Endothelial cell of umbilical vein (primary cell): ENCODE data around the gene HSD17B2. TPM values are rescaled to one million over a fixed set of nuclear protein-coding genes. Genes with fewer than 3 reads are reported as not detected.

Experiments used
- BruUV-seq: library from RNA; stranded (reverse); fragments of 400-500 nt; replicated peaks from 2 replicates; lab custom pipeline; 2021; lab: Mats Ljungman, UMichigan
- CTCF ChIA-PET: fragments of 300-600, 350-600 bp; sonication (Branson Sonifier 250); formaldehyde crosslinking; loops from one replicate; lab custom pipeline; 2021; ENCODE audit warnings: antibody characterized with exemption, inconsistent platforms; lab: Charles Lee
- POLR2A ChIA-PET: fragments of 300-600, 350-600 bp; sonication (Branson Sonifier 250); formaldehyde crosslinking; loops from one replicate; lab custom pipeline; 2021; ENCODE audit warnings: antibody characterized with exemption, inconsistent platforms; lab: Charles Lee
- DNase-seq: peaks from one replicate; pipeline ENCODE4 v3.0.0-alpha.2; 2011; ENCODE audit warnings: low read depth, low spot score
- FAIRE-seq: peaks from 2 replicates; lab custom pipeline; 2011; peaks lifted over from hg19 to GRCh38; lab: Jason Lieb, UNC
- H2AFZ ChIP-seq: 2 replicates; pipeline ENCODE4 v1.6.0; 2012; ENCODE audit warnings: low read depth, low read length, control low read depth, inconsistent platforms
- H3K27ac ChIP-seq: 2 replicates; pipeline ENCODE4 v1.5.1; 2011; ENCODE audit warnings: low read depth, mild to moderate bottlenecking, control low read depth, low read length, moderate library complexity; ENCODE audit not compliant: insufficient read depth
- H3K27me3 ChIP-seq, 2 experiments: 2 replicates each; pipeline versions ENCODE4 v1.6.0 to v1.6.1; 2011; ENCODE audit warnings: low read length in 2 of 2, mixed read lengths in 1 of 2; ENCODE audit not compliant: control insufficient read depth in 2 of 2, insufficient read depth in 2 of 2
- H3K36me3 ChIP-seq, 2 experiments: 2 replicates in 1 of 2; 3 replicates in 1 of 2; pipeline ENCODE4 v1.5.1; 2011; ENCODE audit warnings: low read length in 2 of 2, mild to moderate bottlenecking in 1 of 2, moderate library complexity in 1 of 2; ENCODE audit not compliant: control insufficient read depth in 2 of 2, insufficient read depth in 2 of 2; ENCODE audit errors: extremely low read depth in 1 of 2
- H3K4me1 ChIP-seq: 3 replicates; pipeline ENCODE4 v1.5.1; 2011; ENCODE audit warnings: mild to moderate bottlenecking, low read length; ENCODE audit not compliant: control insufficient read depth, insufficient read depth; ENCODE audit errors: extremely low read depth
- H3K4me2 ChIP-seq: 2 replicates; pipeline ENCODE4 v1.6.1; 2011; ENCODE audit warnings: low read length, control low read depth, mixed read lengths; ENCODE audit not compliant: insufficient read depth
- H3K4me3 ChIP-seq, 3 experiments: fragments of 200-600 bp in 1 of 3; sonication (generic), shearing (Covaris generic) in 1 of 3; replicated peaks in 1 of 3; 2 replicates each; pipeline ENCODE4 v1.5.1; 2011 to 2016; ENCODE audit warnings: control low read depth in 3 of 3, low read length in 3 of 3, mild to moderate bottlenecking in 2 of 3, inconsistent platforms in 1 of 3, low read depth in 1 of 3, moderate library complexity in 1 of 3; ENCODE audit not compliant: insufficient read depth in 1 of 3
- H3K79me2 ChIP-seq: 2 replicates; pipeline ENCODE4 v1.6.0; 2012; ENCODE audit warnings: low read length, inconsistent platforms; ENCODE audit not compliant: control insufficient read depth, insufficient read depth
- H3K9ac ChIP-seq: replicated peaks from 2 replicates; pipeline ENCODE3; 2011; ENCODE audit warnings: low read length, control low read depth; ENCODE audit not compliant: insufficient read depth; ENCODE audit errors: extremely low read depth
- H3K9me1 ChIP-seq: replicated peaks from 3 replicates; pipeline ENCODE4 v1.6.0; 2011; ENCODE audit warnings: mild to moderate bottlenecking, low read length; ENCODE audit not compliant: control insufficient read depth, insufficient read depth; ENCODE audit errors: extremely low read depth
- H3K9me3 ChIP-seq: replicated peaks from 2 replicates; pipeline ENCODE4 v1.5.1; 2012; ENCODE audit warnings: low read length, inconsistent platforms; ENCODE audit not compliant: control insufficient read depth, insufficient read depth
- H4K20me1 ChIP-seq: replicated peaks from 2 replicates; pipeline ENCODE3; 2011; ENCODE audit warnings: mild to moderate bottlenecking, low read length; ENCODE audit not compliant: control insufficient read depth, insufficient read depth; ENCODE audit errors: extremely low read depth
- EZH2 ChIP-seq: IDR thresholded peaks from 2 replicates; pipeline ENCODE4 v1.6.1; 2012; ENCODE audit warnings: borderline replicate concordance, low read depth, mild to moderate bottlenecking, moderate library complexity, low read length, inconsistent platforms; ENCODE audit not compliant: severe bottlenecking
- FOS ChIP-seq: IDR thresholded peaks from 2 replicates; pipeline ENCODE4 v1.6.1; 2011; ENCODE audit warnings: mild to moderate bottlenecking, low read length, moderate library complexity, borderline replicate concordance; ENCODE audit not compliant: insufficient read depth
- GATA2 ChIP-seq: IDR thresholded peaks from 2 replicates; pipeline ENCODE4 v1.7.0; 2011; ENCODE audit warnings: low read depth, mild to moderate bottlenecking, moderate library complexity, mixed read lengths, low read length; ENCODE audit not compliant: insufficient read length, insufficient read depth
- POLR2A ChIP-seq: IDR thresholded peaks from 2 replicates; pipeline ENCODE4 v1.6.1; 2012; ENCODE audit warnings: low read depth, mild to moderate bottlenecking, control low read depth, low read length
- POLR2AphosphoS5 ChIP-seq: IDR thresholded peaks from 2 replicates; pipeline ENCODE4 v1.6.1; 2012; ENCODE audit warnings: low read depth, mild to moderate bottlenecking, control low read depth, low read length, moderate library complexity; ENCODE audit not compliant: insufficient read depth
- dilution Hi-C: fragments of 300-500 bp; cut with MboI; formaldehyde crosslinking; loops from one replicate; pipeline ENCODE4 v1.15.0; 2019; ENCODE audit warnings: low sequenced_read_pairs; ENCODE audit not compliant: extremely low pct_ligation_motif_present
- intact Hi-C: fragments of 100-400 bp; cut with micrococcal nuclease; formaldehyde crosslinking; loops from one replicate; pipeline ENCODE4 v1.10.0; 2022
- polyA plus RNA-seq, 4 experiments: library from polyadenylated mRNA; depleted of rRNA in 3 of 4; stranded (reverse) in 3 of 4; unstranded in 1 of 4; fragments of >200 nt; gene quantifications; 2 replicates each; pipeline versions ENCODE4 v1.2.1 to v1.2.3, GENCODE V29; 2011 to 2012; ENCODE audit warnings: missing spikeins in 1 of 4
- total RNA-seq: library from RNA; stranded (reverse); gene quantifications from 2 replicates; pipeline ENCODE4 v1.2.3, GENCODE V29; 2021
- TF ChIP-seq, protein P1 (sequence below), 2 donors: IDR thresholded peaks; 1 replicate in 1 of 2; 2 replicates in 1 of 2; pipeline ENCODE4 v1.5.1; 2011; ENCODE audit warnings: low read length in 2 of 2, mild to moderate bottlenecking in 2 of 2, moderate library complexity in 2 of 2, control low read depth in 1 of 2, inconsistent platforms in 1 of 2, low read depth in 1 of 2; ENCODE audit not compliant: insufficient read depth in 1 of 2; ENCODE audit errors: extremely low read depth in 1 of 2

The HSD17B2 gene
- total and polyA plus RNA-seq, 2 donors (not counting 3 experiments of a cell fraction or from before 2014, with no cell fraction given) = 1.2 to 4.5 TPM

DNA sequence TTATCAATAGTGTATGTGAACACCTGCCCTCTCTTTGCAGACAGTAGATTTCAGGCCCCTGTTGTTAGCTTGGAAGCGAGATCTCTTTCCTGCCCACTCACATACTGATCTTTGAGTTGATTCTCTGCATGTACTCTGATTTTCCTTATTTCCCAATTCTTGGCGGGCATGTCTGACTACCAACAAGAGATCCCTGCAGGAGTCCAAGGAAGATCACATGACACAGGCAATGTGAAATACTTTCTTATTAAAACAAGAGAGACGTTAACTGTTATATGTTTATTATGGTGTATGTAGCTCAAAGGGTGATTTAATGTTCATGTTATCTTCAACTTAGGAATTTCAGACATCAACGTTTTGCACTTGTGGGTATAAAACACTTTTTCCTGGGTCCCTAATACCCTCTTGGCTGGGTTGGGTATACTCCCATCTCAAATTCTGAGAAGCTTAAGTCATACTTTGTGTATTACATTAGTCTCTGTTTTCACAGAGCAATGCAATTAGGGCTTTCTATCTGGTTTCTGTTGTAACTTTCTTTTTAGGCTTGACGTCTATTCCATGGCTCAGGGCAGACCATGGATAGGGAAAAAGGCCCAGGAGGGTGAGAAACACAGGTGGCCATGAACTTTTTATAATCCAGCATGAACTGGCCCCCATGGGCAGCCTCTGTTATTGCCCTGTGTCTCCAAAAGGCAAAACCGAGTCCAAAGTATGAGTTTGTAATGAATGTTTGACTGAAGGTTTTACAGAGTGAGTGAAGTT is 32.2 kb downstream of the HSD17B2 start:
- H3K4me3 ChIP-seq = no peak overlapping the region
- TF ChIP-seq FOS = no peak
- no peak for TF ChIP-seq EZH2
- no peak for TF ChIP-seq POLR2A
- TF ChIP-seq, protein P1, sequence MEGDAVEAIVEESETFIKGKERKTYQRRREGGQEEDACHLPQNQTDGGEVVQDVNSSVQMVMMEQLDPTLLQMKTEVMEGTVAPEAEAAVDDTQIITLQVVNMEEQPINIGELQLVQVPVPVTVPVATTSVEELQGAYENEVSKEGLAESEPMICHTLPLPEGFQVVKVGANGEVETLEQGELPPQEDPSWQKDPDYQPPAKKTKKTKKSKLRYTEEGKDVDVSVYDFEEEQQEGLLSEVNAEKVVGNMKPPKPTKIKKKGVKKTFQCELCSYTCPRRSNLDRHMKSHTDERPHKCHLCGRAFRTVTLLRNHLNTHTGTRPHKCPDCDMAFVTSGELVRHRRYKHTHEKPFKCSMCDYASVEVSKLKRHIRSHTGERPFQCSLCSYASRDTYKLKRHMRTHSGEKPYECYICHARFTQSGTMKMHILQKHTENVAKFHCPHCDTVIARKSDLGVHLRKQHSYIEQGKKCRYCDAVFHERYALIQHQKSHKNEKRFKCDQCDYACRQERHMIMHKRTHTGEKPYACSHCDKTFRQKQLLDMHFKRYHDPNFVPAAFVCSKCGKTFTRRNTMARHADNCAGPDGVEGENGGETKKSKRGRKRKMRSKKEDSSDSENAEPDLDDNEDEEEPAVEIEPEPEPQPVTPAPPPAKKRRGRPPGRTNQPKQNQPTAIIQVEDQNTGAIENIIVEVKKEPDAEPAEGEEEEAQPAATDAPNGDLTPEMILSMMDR (IDR thresholded peaks at IDR 0.05; ENCODE audit: extremely low read depth in 1 of 2, insufficient read depth in 1 of 2, low read depth in 1 of 2, low read length in 2 of 2) = no peak
- TF ChIP-seq GATA2 = no peak
- no peak for TF ChIP-seq POLR2AphosphoS5
- no TSS peak for BruUV-seq
- no peak for FAIRE-seq
- dilution Hi-C loops (no loop called here), intact Hi-C loops (no loop called here)
- no peaks in the 10 kb centered on the region for H3K4me1 ChIP-seq
- H3K9ac ChIP-seq = no peak overlapping the region
- no peaks in the 10 kb centered on the region for H4K20me1 ChIP-seq
- H3K79me2 ChIP-seq = no peaks in the 10 kb centered on the region
- H3K9me1 ChIP-seq = no peaks in the 10 kb centered on the region
- H3K27me3 ChIP-seq = peaks cover 6 to 13% of the 10 kb centered on the region in 2 experiments
- H3K36me3 ChIP-seq = no peaks in the 10 kb centered on the region
- no peak for DNase-seq
- no peaks in the 10 kb centered on the region for H3K9me3 ChIP-seq
- no peak overlapping the region for H3K27ac ChIP-seq
- ChIA-PET POLR2A (interaction anchor here (0.6 kb wide), 1 partner anchor 280 kb away, joined by 5 read pairs; no protein-coding TSS in a partner anchor), CTCF (interaction anchor here (1.0 kb wide), 1 partner anchor 163 kb away, joined by 5 read pairs; no protein-coding TSS in a partner anchor)
- no peak overlapping the region for H3K4me2 ChIP-seq
- no peak overlapping the region for H2AFZ ChIP-seq
